Esophagus muscularis mucosa (tissue), 4 donors: ENCODE measurements around the gene RCE1. TPM values are rescaled to one million over a fixed set of nuclear protein-coding genes. Genes with fewer than 3 reads are reported as not detected.

ENCODE experiments used
- DNase-seq: peaks from one replicate; pipeline ENCODE4 v3.0.0-alpha.2; 2017; ENCODE audit errors: extremely low spot score
- H3K27ac ChIP-seq, 4 donors: fragments of 200-600 bp; sonication (generic); replicated peaks in 1 of 4; 1 replicate in 3 of 4; 2 replicates in 1 of 4; pipeline ENCODE4 v1.5.1; 2016 to 2019; ENCODE audit warnings: mild to moderate bottlenecking in 1 of 4
- H3K27me3 ChIP-seq, 4 donors: fragments of 200-600 bp; sonication (generic); one replicate each; pipeline versions ENCODE4 v1.5.1 to v1.6.0; 2016 to 2019
- H3K36me3 ChIP-seq, 4 donors: fragments of 200-600 bp; sonication (generic); one replicate each; pipeline ENCODE4 v1.5.1; 2016 to 2019
- H3K4me1 ChIP-seq, 4 donors: fragments of 200-600 bp; sonication (generic); one replicate each; pipeline ENCODE4 v1.5.1; 2016 to 2019
- H3K4me3 ChIP-seq, 4 donors: fragments of 200-600 bp; sonication (generic); 1 replicate in 2 of 4; 2 replicates in 2 of 4; pipeline ENCODE4 v1.5.1; 2016 to 2019; ENCODE audit warnings: mild to moderate bottlenecking in 4 of 4, moderate library complexity in 1 of 4
- H3K9me3 ChIP-seq, 4 donors: fragments of 200-600 bp; sonication (generic); 1 replicate in 3 of 4; 2 replicates in 1 of 4; pipeline ENCODE4 v1.5.1; 2016 to 2019
- EP300 ChIP-seq: sonication (generic); formaldehyde crosslinking; IDR thresholded peaks from one replicate; pipeline ENCODE4 v1.6.1; 2017; ENCODE audit warnings: antibody characterized with exemption
- POLR2A ChIP-seq: fragments of 450-650 bp; IDR thresholded peaks from one replicate; pipeline ENCODE4 v1.6.1; 2017; ENCODE audit warnings: antibody characterized with exemption, moderate library complexity, mild to moderate bottlenecking, low read depth
- POLR2AphosphoS5 ChIP-seq, 2 donors: sonication (generic); formaldehyde crosslinking; IDR thresholded peaks; one replicate each; pipeline ENCODE4 v1.6.1; 2017; ENCODE audit warnings: antibody characterized with exemption in 2 of 2
- WGBS: methylation state at CpG from one replicate; pipeline ENCODE4 v1.1.5; 2018; 5-methylcytosine and 5-hydroxymethylcytosine counted together
- intact Hi-C: fragments of 100-400 bp; cut with DNase I; formaldehyde crosslinking; loops from one replicate; pipeline ENCODE4 v1.15.1; 2023
- total RNA-seq, 4 donors: library from RNA; depleted of rRNA; stranded (reverse); fragments of >200 nt; gene quantifications; one replicate each; pipeline versions ENCODE4 v1.1.0 to v1.2.1, GENCODE V29; 2016
- TF ChIP-seq, protein P1 (sequence below), 3 experiments: fragments of 200-600 bp in 2 of 3; fragments of 450-650 bp in 1 of 3; sonication (generic) in 2 of 3; IDR thresholded peaks; one replicate each; pipeline ENCODE4 v1.5.1; 2017 to 2019; ENCODE audit warnings: antibody characterized with exemption in 3 of 3, mild to moderate bottlenecking in 2 of 3, moderate library complexity in 1 of 3

The RCE1 gene
- total RNA-seq, 4 donors from 2014 or later = 8.7 to 18.2 (median 13.0) TPM

DNA sequence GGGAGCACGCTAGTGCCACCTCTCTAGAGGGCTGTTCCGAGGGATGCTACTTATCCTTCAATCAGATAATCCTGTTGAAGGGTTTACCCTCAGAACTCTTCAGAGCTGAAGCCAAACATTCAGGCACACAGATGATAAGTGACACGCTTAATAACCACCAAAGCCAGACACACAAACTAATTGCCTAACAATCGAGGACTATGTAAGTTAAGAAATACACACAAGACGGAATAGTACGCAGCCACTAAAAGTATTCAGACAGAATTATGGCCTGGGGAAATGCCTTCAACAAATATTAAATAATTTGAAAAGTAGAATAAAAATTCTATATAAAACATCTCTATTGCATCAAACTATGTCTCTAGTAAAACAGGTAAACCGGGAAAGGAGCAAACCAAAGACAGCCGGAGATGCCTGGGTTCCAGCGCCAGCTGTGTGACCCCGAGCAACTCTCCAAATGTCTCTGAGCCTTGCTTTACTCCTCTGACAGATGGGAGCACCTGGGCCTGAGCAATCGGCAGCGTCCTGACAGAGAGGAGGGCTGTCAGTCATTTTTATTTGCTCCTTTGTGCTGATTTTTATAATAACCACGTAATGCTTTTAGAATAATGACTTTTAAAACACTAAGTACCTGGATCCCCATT lies 25.0 kb downstream of the RCE1 start:
- Histone ChIP-seq H3K4me3 (no peak overlapping the region), H3K9me3 (no peaks in the 10 kb centered on the region), H3K36me3 (peaks cover 0 to 38% (median 16%) of the 10 kb centered on the region in 4 donors), H3K4me1 (no peaks in the 10 kb centered on the region), H3K27ac (no peak overlapping the region), H3K27me3 (no peaks in the 10 kb centered on the region)
- DNase-seq = no peak
- TF ChIP-seq, protein P1, sequence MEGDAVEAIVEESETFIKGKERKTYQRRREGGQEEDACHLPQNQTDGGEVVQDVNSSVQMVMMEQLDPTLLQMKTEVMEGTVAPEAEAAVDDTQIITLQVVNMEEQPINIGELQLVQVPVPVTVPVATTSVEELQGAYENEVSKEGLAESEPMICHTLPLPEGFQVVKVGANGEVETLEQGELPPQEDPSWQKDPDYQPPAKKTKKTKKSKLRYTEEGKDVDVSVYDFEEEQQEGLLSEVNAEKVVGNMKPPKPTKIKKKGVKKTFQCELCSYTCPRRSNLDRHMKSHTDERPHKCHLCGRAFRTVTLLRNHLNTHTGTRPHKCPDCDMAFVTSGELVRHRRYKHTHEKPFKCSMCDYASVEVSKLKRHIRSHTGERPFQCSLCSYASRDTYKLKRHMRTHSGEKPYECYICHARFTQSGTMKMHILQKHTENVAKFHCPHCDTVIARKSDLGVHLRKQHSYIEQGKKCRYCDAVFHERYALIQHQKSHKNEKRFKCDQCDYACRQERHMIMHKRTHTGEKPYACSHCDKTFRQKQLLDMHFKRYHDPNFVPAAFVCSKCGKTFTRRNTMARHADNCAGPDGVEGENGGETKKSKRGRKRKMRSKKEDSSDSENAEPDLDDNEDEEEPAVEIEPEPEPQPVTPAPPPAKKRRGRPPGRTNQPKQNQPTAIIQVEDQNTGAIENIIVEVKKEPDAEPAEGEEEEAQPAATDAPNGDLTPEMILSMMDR (IDR thresholded peaks at IDR 0.05) = no peak
- no peak for TF ChIP-seq EP300
- no peak for TF ChIP-seq POLR2AphosphoS5 (IDR thresholded peaks at IDR 0.05)
- no peak for TF ChIP-seq POLR2A
- 93% methylated on average over 13 of the region's 13 CpGs for WGBS
- intact Hi-C loops = no loop called here

DNA sequence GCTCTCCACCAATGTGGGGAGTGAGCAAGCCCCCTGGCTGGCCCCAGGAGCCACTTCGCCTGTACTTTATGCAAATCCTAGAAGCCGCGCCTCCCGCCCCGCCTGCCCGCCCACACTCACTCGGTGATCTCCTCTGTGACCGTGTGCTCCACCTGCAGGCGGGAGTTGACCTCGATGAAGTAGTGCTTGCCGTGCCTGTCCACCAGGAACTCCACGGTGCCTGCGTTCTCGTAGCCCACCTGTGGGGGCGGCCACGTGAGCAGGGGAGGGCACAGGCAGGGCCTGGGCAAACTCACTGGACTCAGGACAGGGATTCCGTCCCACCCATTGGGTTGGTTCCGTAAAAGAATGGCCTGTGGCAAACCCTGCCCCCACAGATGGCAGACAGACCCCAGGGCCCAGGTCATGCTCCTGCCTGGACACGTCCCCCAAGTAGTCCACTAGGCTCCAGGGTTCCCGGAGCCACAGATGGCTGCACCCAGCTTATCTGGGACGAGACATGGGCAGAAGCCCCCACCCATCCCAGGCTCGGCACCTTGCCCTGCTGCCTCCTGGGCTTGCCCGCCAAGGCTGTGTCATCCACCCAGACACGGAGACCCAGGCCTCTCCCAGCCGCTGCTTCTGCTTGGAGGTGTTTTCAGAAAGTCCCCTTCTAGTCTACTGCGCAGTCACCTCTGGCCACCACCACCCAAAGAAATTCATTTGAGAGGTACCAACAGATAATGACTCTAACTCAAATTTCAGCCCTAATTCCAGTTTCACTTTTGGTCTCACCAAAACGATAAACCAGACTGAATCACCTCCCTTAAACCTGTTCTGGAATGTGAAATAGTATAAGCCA lies 25.7 kb downstream of the RCE1 start:
- H3K4me3 ChIP-seq = no peak overlapping the region
- 59% methylated on average over 20 of the region's 27 CpGs for WGBS
- H3K27me3 ChIP-seq = no peaks in the 10 kb centered on the region
- H3K36me3 ChIP-seq = peaks cover 0 to 33% (median 16%) of the 10 kb centered on the region in 4 donors
- intact Hi-C loops = no loop called here
- H3K9me3 ChIP-seq = no peaks in the 10 kb centered on the region
- no peak for DNase-seq
- no peaks in the 10 kb centered on the region for H3K4me1 ChIP-seq
- no peak overlapping the region for H3K27ac ChIP-seq
- TF ChIP-seq, protein P1 (IDR thresholded peaks at IDR 0.05) = peak in 1 of 3 experiments; percentile 7
- no peak for TF ChIP-seq EP300

DNA sequence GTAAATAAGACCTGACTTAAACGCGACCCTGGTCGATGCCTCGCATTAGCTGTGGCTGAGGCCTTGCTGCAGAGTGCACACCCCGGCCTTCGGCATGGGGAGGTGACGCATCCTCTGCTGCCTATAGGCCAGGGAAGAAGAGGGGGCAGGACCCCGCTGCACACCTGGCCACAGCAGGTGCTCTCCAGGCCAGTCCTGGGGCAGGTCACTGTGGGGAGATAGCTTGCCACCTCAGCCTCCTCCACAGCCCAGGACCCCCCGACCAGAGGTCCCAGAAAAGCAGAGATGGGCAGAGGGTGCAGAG lies 26.3 kb downstream of the RCE1 start:
- DNase-seq = no peak
- no peaks in the 10 kb centered on the region for H3K4me1 ChIP-seq
- H3K4me3 ChIP-seq = no peak overlapping the region
- intact Hi-C loops = no loop called here
- TF ChIP-seq POLR2AphosphoS5 (IDR thresholded peaks at IDR 0.05) (no peak), EP300 (no peak), POLR2A (no peak)
- TF ChIP-seq, protein P1 (IDR thresholded peaks at IDR 0.05) = no peak
- H3K9me3 ChIP-seq = no peaks in the 10 kb centered on the region
- whole genome bisulfite sequencing = 94% methylated on average over 9 of the region's 9 CpGs
- H3K36me3 ChIP-seq = peaks cover 0 to 33% (median 16%) of the 10 kb centered on the region in 4 donors
- no peaks in the 10 kb centered on the region for H3K27me3 ChIP-seq
- H3K27ac ChIP-seq = no peak overlapping the region

DNA sequence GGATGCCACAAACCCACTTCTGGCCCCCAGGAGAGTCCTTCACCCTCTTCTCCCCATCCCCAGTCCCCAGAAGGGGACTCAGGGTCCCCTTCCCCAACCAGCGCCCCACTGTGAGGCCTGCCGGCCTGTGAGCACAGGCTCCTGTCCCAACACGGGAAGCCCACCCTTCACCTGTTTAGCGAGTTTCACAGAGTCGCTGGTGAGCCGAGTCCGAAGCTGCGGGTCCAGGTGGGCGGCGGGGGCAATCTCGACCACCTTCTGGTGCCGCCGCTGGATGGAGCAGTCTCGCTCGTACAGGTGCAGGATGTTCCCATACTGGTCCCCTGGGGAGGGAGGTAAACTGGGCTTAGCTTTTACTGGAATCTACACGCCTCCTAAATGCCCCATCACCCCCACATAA lies 26.9 kb downstream of the RCE1 start:
- TF ChIP-seq POLR2AphosphoS5 (IDR thresholded peaks at IDR 0.05) (no peak), EP300 (no peak), POLR2A (no peak)
- TF ChIP-seq, protein P1 (IDR thresholded peaks at IDR 0.05) = no peak
- peaks cover 0 to 33% (median 16%) of the 10 kb centered on the region in 4 donors for H3K36me3 ChIP-seq
- H3K9me3 ChIP-seq = no peaks in the 10 kb centered on the region
- H3K4me1 ChIP-seq = no peaks in the 10 kb centered on the region
- H3K4me3 ChIP-seq = no peak overlapping the region
- DNase-seq = no peak
- 95% methylated on average over 12 of the region's 16 CpGs for WGBS
- intact Hi-C loops = no loop called here
- no peak overlapping the region for H3K27ac ChIP-seq
- no peaks in the 10 kb centered on the region for H3K27me3 ChIP-seq
